EL (cell line): ENCODE measurements around the gene METTL25B.
A peak's percentile ranks its signal among the peaks of the same experiment; 100 is the strongest.

Experiments used
- DNase-seq: peaks from one replicate; pipeline ENCODE4 v3.0.0-alpha.2; 2016

METTL25B gene

DNA sequence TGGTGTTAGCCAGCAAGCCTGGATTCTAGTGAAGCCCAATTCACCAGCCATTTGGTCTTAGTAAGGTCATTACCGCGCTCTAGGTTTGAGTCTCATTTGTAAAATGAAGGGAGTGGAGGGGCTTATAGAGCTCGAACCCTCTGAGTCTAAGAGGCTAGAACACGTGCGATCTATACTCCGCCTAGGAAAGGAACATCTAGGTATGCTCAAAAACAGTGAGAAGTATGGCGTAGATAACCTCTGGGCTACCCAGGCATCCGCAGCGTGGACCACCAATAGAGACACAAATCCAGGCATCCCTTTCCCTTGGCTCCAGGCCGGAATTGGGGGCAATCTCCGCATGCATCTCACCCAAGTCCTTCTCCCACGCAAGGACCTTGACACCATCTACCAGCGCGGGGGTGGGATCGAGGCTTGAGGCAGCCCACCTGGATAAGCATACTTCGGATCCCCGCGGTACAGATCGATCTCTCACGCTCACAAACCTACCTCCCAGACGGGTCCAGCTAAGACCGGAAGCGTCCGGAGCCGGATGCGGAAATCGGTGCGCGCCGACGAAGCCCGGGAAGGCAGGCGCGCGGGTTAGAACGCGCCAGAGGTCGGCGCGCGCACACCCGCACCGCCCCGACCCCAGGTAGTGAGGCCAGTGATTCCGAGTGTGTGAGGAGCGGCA, at the start of gene METTL25B:
METTL25B (plus strand) TSS at position 544 of the 673 bp plus-strand sequence. CDS start 636 bp downstream, outside the sequence.
- peak; percentile 82 for DNase-seq

DNA sequence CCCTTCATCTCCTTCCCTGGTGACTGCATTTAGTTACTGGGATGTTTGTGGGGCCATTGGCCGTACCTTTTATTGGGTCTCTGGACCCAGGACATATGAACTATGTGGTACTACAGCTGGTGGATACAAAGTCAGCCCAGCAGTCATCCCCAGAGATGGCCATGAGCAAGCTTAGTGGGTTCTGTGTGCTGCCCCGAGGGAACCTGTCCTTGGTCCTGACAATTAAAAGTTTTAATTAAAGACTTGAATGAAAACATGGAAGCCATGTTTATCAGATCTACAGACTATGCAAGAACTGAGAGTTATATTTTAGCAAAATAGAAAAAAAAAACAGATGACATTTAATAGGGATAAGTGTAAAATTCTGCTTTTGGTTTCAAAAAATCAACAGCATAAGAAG, 48.2 kb upstream of the METTL25B start:
- DNase-seq = no peak

DNA sequence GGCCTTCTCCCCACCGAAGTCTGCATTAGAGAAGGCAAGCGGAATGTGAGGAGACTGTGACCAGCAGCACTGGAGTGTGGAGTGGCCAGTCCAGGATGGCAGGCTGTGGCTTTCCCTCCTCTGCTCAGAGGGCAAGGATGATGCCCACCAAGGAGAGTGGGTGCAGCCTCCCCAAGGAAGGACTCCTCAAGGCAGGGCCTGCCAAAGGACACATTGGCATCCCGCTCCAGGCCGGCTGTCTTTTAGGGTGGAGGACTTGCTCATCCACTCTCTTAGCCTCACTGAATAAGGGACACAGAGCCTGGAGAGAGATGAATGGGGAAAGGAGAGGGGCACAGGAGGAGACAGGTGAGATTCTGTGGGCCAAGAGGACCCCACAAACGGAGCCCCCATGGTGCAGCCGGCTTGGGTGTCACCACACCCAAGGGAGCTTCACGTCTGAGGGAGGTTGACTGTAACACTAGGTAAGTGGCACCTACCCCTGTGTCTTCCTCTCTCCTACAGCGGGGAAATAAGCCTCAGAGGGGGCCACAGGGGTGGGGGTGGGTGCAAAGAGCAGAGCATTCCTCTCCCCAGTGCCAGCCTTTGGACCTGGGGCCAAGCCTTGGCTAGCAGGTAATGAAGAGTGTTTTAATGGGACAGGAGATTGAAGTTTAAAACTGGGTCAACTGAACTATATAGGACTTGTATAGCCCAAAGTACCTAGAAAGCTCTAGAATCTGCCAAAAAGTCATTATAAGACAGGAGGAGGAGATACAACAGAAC, 46.9 kb upstream of the METTL25B start:
- no peak for DNase-seq

DNA sequence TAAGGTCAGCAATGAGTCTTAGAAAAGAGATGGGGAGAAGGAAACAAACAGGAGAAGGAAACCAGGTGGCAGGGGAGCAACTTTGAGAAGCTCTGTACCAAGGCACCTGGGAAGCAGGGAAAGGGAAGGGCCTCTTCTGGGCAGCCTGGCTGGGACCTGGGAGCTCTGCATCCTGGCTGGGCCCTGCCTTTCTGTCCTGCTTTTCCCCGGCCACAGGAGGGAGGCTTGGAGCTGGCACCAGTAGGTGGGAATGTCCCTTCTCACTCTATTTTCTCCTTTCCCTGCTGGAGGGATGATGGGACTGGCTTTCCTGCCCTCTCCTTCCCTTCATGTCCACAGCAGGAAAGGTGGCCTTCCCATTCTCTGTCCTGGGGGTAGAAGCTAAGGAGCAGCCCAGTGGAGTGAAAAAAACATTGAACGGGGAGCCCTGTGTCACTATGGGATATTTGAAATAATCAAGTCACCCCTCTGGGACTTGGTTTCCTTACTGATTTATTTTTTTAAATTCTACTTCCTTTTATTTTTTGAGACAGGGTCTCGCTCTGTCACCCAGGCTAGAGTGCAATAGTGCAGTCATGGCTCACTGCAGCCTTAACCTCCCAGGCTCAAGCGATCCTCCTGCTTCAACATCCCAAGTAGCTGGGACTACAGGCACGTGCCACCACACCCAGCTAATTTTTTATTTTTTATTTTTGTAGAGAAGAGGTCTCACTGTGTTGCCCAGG, 45.9 kb upstream of the METTL25B start:
- DNase-seq = no peak

DNA sequence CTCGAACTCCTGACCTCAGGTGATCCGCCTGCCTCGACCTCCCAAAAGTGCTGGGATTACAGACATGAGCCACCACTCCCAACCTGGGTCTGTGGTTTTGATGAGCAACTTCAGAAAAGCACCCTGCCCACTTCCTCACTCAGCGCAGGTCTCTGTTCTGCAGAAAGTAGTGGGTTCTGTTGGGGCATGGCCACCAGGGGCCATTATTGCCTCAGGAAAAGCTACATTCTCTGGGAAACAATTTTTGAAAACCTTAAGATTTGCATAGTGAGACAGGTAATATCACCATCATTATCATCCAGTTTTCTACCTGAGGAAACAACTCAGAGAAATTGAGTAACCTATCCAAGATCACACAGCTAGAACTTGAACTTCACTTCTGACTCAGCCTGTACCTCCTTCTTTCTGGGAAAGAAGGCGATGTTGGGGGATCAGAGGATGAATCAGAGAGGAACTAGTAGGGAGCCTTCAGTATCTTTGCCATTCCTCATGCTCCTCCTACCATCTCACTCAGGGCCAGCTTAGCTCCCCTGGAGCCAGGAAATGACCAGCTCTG, 44.0 kb upstream of the METTL25B start:
- peak; percentile 76 for DNase-seq

DNA sequence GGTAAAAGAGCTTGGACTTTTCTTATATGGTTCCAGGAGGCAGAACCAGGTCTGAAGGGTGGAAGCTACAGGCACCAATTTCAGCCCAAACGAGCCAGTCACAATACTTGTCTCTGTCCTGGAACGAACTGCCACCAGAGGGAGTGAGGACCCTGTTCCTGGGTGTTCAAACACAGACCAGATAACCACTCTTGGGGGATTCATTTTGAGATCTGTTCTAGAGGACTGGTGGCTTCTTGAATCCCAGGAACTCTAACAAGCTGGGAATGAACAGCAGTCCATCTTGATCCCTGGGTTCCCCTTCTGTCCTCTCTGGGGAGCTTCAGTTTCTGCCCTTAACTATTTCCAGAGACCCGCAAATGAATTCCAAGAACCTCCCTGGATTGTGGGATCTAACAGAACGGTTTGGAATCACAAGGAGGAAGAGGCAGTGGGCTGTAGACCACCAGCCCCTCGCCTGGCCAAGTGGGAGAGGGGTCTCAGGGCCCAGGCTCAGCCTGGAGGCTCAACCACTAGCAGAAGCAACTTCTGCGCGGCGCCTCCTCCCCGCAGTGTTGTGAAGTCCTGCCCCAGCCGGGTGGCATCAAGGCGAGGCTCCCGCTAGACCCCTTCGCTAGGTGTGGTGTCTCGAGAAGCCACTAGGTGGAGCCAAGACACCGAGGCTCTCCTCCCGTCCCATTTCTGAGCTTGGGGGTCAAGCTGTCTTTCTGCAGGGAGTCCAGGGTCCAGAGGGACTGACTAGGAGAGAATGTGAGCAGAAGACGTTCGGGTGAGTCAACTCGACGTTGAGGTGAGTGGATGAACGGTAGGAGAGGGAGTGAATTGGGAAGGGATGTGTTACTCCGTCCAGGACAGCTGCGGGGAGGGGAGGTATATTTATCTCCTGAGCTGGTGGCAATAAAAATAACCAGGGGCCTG, 39.0 kb upstream of the METTL25B start:
- peak; percentile 87 for DNase-seq

DNA sequence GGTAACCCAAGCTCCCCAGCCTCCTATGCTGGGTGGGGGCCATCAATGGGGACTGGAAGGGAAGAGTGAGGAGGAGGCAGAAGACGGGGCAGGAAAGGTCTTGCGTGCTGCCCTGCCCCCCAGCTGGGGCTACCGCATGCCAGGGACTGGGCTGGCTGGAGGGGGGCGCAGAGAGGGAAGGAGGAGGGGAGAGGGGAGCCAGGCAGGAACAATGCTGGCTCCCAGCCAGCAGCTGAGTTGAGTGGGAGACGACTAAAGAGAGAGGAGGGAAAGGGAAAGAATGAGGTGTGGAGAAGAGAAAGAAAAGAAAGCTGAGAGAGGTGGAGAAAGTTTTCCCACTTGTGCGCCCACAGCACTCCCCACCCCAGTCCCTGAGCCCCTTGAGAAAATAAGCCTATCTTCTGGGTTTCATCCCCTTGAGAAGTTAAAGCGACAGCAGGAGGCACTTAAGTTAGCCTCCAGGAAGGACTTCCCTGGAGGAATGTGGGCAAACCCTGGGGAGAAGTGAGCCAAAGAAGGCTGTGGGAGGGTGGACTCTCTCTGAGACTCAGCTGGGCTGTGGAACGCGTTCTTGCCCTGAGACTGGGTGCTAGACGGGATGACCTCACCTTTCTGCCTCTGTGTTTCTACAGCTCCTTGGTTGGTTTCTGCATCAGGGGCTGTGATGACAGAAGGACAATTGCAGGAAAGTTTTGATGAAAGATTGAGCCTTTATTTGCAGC, 38.2 kb upstream of the METTL25B start:
- DNase-seq = no peak

DNA sequence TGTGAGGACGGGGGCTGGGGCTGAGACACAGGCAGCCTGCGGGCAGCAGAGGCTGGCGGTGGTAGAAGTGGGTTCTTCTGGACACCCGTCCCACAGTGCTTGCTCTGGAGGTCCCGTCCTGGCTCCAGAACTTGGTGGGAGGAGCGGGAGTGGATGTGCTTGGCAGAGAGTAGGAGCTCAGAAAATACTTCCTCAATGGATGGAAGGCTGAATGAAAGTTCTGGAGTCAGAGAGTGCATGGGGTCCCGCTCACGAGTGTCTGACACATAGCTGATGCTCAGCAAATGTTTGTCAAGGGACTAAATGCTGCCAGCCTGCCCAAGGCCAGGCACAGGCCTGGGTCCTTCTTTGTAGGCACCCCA, 37.6 kb upstream of the METTL25B start:
- no peak for DNase-seq

DNA sequence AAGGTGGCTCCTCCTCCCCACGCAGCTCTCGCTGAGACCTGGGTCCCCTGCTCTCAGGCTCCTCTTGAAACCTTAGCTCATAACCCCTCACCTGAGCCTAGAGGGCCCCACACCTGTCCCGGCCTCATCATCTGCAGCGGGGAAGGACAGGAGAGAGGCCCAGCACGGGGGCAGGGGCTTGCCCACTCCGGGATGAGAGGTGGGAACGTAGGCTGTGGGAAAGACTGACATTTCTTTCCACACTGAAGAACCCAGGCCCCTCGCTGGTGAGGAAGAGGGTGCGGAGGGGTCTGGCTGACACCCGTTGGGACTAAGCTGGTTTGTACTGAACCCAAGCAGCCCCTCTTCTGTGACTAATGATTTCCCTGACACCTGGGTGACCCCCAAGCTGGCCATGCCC, 37.1 kb upstream of the METTL25B start:
- DNase-seq = no peak

DNA sequence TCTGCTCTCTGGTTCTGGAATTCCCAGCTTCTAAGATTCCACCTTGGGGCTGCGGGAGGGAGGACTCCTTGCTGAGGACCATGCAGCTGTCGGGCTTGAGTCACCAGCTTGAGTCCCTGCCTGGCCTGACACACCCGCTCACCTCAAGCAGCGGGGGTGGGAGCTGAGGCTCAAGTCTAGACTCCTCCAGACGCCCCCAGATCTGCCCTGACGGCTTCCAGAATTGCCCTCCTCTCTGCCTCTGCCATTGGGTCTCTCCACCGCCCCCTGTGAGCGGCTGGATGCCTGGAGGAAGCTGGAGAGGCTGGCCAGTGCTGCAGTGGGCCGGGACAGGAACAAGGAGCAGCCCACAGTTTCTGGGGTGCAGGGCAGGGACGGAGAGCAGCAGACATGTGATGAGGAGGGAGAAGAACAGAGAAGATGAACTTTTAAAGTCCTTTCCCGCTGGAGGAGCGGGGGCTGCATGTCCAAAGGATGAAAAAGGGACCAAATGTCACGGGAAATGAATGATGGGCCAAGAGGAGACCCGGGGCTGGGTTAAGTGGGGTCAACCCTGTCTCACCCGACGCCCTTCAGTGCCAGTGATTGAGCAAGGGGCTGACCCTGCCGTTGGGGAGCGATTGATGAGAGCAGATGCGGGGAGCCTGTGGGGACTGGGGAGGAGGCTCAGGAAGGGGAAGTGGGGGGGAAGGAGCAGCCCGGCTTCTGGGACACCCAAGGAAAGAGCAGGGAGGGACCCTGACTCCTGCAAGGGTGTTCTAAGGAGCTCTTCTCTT, 36.4 kb upstream of the METTL25B start:
- peak; percentile 50 for DNase-seq

DNA sequence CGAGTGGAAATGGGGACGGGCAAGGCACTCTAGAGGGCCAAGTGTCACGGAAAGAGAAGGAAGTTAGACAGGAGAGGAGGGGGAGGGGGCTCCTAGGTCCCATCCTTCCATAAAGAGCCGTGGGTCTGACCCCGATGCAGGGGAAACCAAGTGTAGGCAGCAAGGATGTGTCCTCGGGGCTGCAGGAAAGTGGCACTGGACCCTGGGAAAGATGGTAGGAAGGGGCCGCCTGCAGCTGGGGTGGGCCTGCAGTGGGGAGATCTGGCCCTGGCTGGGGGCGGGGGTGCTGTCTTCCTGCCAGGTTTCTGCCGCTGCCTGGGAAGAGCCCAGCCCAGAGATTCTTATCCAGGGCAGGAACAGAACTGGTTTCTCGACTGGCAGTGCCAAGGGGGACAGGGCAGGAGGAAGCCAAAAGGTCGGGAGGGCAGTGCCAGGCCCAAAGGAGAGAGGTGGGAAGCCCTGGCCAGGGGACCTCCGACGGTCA, 35.8 kb upstream of the METTL25B start:
- DNase-seq = no peak

DNA sequence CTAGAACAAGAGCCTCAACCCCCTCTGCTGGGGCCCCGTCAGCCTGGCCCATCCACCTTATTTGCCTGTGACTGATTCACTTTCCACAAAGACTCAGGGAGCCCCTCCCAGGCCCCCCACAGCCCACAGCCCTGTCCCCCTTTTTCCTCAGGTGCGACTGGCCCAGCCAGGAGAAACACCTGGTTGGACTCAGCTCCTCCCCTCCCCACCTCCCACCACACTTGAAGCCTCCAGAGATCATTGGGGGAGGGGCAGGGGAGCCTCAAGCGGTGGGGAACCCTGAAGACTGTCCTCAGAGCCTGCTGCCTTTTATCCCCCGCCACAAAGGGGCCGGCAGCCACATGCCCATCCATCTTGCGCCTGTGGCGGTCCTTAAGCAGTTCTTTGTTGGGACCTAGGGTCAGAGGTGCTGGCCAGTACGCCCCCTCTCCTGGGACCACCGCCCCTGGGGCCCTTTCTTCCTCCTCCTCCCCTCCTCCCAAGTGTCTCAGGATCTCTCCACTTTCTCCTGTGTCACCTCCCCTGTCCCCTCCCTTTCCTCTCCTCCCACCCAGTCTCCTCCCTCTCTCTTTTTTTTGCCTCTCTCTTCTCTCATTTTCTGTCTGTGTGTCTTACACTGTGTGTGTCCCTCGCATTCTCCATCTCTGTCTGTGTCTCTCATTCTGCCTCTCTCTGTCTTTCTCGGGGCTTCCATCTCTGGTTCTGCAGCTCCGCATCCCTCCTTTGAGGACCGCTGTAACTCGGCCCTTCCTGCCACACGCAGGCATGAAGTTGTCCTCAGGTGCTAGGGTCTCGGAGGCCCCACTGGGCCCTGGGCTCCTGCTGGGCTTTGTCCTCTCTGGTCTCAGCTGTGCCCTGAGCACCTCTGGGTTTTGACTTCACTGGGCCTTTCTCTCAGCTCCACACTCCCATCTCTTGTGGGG, 35.1 kb upstream of the METTL25B start:
- DNase-seq = no peak

DNA sequence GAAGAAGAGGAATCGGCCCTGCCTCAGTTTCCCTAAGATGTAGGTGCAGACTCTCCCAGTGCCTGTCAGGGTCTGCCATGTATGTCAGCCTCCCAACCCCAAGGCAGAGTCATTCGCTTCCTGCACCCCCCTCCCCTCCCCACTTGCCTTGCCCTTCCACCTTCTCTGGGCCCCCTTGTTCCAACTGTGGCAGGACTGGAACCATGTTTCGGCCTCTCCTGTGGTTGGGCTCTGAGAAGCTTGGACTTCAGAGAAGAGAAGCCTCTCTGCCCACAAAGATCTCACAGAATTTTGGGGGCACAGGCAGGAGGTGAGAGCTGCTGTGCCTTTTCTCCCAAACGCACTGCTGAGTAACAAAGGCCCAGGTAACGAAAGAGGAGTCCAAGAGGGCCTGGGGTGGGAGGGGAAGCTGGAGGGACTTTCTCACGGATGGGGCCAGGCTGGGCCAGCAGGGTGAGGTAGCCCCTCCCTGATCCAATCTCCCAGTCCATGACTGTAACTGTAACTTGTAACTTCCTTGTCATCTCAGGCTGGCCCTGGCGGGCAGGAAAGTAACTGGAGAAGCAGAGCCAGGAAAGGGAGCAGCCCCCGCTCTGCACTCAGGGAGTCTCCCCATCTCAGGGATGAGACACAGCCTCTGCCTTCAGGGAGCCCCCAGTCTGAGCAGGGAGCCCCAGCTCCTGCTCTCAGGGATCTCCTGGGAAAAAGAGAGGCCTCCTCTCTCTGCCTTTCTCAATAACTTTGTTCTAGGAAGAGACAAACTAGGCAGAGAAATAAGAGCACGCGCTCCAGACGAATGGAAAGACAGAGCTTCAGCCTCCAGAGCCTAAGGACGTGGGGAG, 34.2 kb upstream of the METTL25B start:
- DNase-seq = no peak

DNA sequence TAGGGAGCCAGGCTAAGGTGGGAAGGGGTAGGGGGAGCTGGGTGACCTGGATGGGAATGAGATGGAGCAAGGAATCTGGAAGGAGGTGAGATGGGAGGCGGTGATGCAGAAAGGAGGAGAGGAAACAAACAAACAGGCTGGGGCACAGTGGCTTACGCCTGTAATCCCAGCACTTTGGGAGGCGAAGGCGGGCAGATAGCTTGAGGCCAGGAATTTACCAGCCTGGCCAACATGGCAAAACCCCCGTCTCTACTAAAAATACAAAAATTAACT, 33.6 kb upstream of the METTL25B start:
- DNase-seq = no peak

DNA sequence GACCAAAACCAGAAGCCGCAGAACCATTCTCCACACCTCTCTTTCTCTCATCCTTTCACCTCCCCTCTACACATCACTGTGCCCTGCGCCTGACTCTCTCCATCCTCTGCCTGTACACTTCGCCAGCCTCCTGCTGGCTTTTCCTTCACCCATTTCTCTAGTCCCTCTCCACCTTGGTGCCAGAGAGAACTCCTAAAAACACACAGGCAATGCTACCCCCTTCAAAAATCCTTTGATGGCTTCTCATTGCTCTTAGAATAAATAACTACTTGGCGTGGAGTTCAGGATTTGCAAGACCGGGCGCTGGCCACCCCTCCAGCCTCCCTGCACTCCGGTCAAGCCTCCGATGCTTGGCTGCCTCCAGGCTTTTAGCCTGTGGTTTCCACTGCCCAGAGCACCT, 31.5 kb upstream of the METTL25B start:
- no peak for DNase-seq

DNA sequence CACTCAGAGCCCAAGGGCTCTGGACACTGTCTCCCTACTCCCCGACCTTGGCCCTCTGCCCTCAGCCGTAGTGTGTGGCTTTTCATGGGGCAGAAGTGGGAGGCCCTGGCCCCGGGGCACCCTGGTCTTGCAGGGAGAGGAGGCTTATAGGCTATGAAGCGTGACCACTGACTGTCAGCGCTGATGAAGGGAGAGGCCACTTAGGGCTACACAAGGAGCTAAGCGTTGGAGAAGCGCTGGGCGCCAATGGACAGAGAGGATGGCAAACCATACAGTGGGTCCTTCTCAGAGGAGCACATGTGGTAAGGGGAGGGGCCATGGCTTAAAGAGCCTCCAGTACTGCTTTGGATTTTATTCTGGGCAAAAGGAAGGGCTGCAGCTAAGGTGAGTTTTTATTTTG, 30.8 kb upstream of the METTL25B start:
- DNase-seq = no peak

DNA sequence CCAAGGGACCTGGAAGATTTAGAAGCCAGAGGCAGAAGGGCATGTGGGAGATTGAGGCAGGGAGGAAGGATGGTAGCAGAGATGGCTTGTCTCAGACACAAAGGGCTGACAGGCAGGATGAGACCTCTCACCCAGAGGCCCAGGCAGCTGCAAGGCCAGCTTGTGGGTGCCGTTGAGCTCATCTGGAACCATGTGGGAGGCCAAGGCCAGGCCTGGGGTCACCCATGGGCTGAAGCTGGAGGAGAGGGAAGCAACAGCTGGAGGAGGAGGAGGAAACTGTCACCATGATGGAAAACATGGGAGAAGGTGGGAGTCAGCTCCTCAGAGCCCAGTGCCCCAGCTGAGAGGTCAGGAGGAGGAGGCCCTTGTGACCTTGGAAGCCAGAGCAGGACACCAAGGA, 29.3 kb upstream of the METTL25B start:
- no peak for DNase-seq

DNA sequence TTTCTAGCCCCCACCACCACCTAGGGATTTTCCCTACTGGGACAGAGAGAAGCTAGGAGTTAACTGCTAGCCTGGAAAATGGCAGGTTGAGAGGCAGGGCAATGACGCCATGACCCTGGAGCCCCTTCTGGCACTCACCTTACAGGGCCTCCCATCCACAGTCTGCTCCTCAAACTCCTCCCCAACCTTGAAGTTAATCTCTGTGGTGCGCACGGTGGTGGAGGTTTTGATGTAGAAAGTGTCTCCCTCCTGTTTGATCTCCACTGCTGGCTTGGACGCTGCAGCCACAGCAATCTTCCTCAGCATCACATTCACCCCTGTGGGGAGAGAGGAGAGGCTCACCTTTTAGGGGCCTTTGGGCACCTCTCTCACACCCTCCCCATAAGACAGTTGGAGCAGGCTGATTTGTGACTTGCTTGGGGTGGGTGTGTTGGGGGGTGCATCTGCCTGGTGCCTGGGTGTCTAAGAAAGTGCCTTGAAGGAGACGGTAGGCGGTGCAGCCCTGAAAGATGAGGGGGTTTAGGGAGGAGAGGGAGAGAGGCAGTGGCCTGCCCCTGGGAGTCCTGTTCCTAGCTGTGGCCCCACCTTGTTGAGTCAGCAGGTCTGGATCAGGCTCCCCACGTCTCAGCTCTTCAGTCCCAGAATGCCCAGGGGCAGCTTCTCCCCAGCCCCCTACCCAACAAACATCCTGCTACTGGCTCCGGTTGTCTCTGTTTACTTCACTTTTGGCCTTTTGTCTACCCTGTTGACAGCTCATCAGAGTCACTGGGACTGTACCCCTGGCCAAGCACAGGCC, 27.3 kb upstream of the METTL25B start:
- DNase-seq = no peak
